Measurements from ENCODE around the gene LRIG2.
"Not testable (repeated sequence)": the region's sequence is repeated elsewhere in the genome, so short reads cannot be mapped to it uniquely, and the experiment has no call there.

LRIG2 gene

GRCh38 chr1:113158743-113159142, 85.7 kb downstream of the LRIG2 start:
- not testable (repeated sequence) for FAIRE-seq; DNase-seq (ENCODE audit: low spot score)

GRCh38 chr1:113166473-113166872, 93.5 kb downstream of the LRIG2 start:
- DNase-seq (ENCODE audit: low spot score) (no peak), FAIRE-seq (no peak)

- FAIRE-seq = no peak
- DNase-seq (ENCODE audit: low spot score) = no peak
These were observed 95.9 kb downstream of the LRIG2 start for GRCh38 chr1:113168946-113169345.

- no peak for DNase-seq (ENCODE audit: low spot score)
- FAIRE-seq = no peak
These were observed 96.6 kb downstream of the LRIG2 start for GRCh38 chr1:113169591-113169990.

- no peak for DNase-seq (ENCODE audit: low spot score)
- no peak for FAIRE-seq
These were observed 97.5 kb downstream of the LRIG2 start for GRCh38 chr1:113170519-113170918.

DNA sequence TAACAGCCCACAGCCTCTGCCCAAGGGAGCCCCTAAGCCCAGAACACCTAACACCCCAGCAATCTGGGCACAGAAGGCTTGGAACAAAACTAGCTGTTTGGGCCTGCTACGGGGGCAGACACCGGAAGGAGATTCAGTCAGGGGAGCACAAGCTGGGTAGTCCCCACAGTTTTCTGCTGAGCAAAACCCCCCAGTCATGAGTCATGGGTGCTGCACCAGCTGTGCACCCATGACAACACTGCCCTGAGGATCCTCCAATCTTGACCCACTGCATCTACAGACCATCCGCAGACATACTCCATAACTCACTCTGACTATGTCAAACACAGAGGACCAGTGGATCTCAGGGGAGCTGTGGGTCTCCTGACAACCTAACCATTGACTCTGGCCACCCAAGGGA, 105.1 kb downstream of the LRIG2 start:
- no peak for FAIRE-seq
- DNase-seq (ENCODE audit: low spot score) = no peak

- FAIRE-seq = no peak
- DNase-seq (ENCODE audit: low spot score) = no peak
These were observed 105.5 kb downstream of the LRIG2 start for GRCh38 chr1:113178522-113178921.
